SK-N-SH treated with all-trans-retinoic acid at 6 μM for 48 hours (cell line): Measurements from ENCODE around the gene ACTR3.
A peak's percentile ranks its signal among the peaks of the same experiment; 100 is the strongest.

Experiments used
- ATAC-seq: fragments of 200-7000 bp; cut with Tn5 transposase; 3 replicates; pipeline ENCODE4 v1.9.1; 2020; ENCODE audit warnings: mild to moderate bottlenecking, moderate library complexity
- CSRNP3 ChIP-seq: fragments of 250-450 bp; sonication (Bioruptor Pico); IDR thresholded peaks from 2 replicates; pipeline ENCODE4 v1.5.1; 2021; ENCODE audit warnings: mild to moderate bottlenecking, moderate library complexity
- ESRRG ChIP-seq: fragments of 250-450 bp; sonication (Bioruptor Pico); IDR thresholded peaks from 2 replicates; pipeline ENCODE4 v1.6.1; 2021; ENCODE audit warnings: mild to moderate bottlenecking
- ISL1 ChIP-seq: fragments of 250-450 bp; sonication (Bioruptor Pico); IDR thresholded peaks from 2 replicates; pipeline ENCODE4 v2.1.2; 2022; ENCODE audit warnings: mild to moderate bottlenecking, moderate library complexity
- OSR1 ChIP-seq: fragments of 250-450 bp; sonication (Bioruptor Pico); IDR thresholded peaks from 2 replicates; pipeline ENCODE4 v1.8.0; 2022; ENCODE audit warnings: moderate library complexity, mild to moderate bottlenecking, inconsistent platforms
- PATZ1 ChIP-seq: fragments of 250-450 bp; sonication (Bioruptor Pico); IDR thresholded peaks from 2 replicates; pipeline ENCODE4 v1.8.0; 2020; ENCODE audit warnings: mild to moderate bottlenecking, moderate library complexity, borderline replicate concordance
- PPARA ChIP-seq: fragments of 250-450 bp; sonication (Bioruptor Pico); IDR thresholded peaks from 2 replicates; pipeline ENCODE4 v1.5.0; 2020; ENCODE audit warnings: mild to moderate bottlenecking, borderline replicate concordance
- RARB ChIP-seq: fragments of 250-450 bp; sonication (Bioruptor Pico); IDR thresholded peaks from 2 replicates; pipeline ENCODE4 v1.8.0; 2021; ENCODE audit warnings: mild to moderate bottlenecking, moderate library complexity
- TSHZ2 ChIP-seq: fragments of 250-450 bp; sonication (Bioruptor Pico); IDR thresholded peaks from 2 replicates; pipeline ENCODE4 v1.5.0; 2020; ENCODE audit warnings: mild to moderate bottlenecking, moderate library complexity
- ZC3H10 ChIP-seq: fragments of 250-450 bp; sonication (Bioruptor Pico); IDR thresholded peaks from 2 replicates; pipeline ENCODE4 v1.5.1; 2021; ENCODE audit warnings: mild to moderate bottlenecking, moderate library complexity
- ZFP3 ChIP-seq: fragments of 250-450 bp; sonication (Bioruptor Pico); IDR thresholded peaks from 2 replicates; pipeline ENCODE4 v1.5.0; 2020; ENCODE audit warnings: mild to moderate bottlenecking, moderate library complexity
- ZFP30 ChIP-seq: fragments of 450-650 bp; formaldehyde crosslinking; IDR thresholded peaks from 2 replicates; pipeline ENCODE4 v1.5.0; 2022; ENCODE audit warnings: mild to moderate bottlenecking, moderate library complexity
- ZNF8 ChIP-seq: fragments of 450-650 bp; formaldehyde crosslinking; IDR thresholded peaks from 2 replicates; pipeline ENCODE4 v1.5.0; 2020; ENCODE audit warnings: mild to moderate bottlenecking, moderate library complexity

Gene ACTR3

GRCh38 chr2:113888641-113889470, 1.0 kb upstream of the ACTR3 start (continued):
- TF ChIP-seq TSHZ2 (CRISPR knock-in tag), result no peak
- no peak for TF ChIP-seq ISL1

GRCh38 chr2:113890253-113891235, 655 bp downstream of the ACTR3 start:
- TF ChIP-seq PPARA (CRISPR knock-in tag), result no peak
- TF ChIP-seq PATZ1, result 0 out of 2 replicates have a peak, but pooled peaks have one; percentile 20
- TF ChIP-seq, all 23 proteins: peak for 1
- peak; percentile 53 for ATAC-seq

- no peak for ATAC-seq
- TF ChIP-seq OSR1 (CRISPR knock-in tag) (no peak), RARB (no peak), ZFP30 (no peak), ESRRG (CRISPR knock-in tag) (no peak), ZC3H10 (CRISPR knock-in tag) (no peak), TSHZ2 (CRISPR knock-in tag) (no peak), ZFP3 (CRISPR knock-in tag) (no peak), ZNF8 (CRISPR knock-in tag) (no peak), CSRNP3 (no peak)
- TF ChIP-seq, all 23 proteins: peak for 0
Measured at GRCh38 chr2:113891265-113891959, 1.5 kb downstream of the ACTR3 start.

GRCh38 chr2:113892004-113892710, 2.3 kb downstream of the ACTR3 start:
- no peak for ATAC-seq
- no peak for TF ChIP-seq OSR1 (CRISPR knock-in tag)
- TF ChIP-seq, all 23 proteins: peak for 0
